Measurements from ENCODE around the gene EFS.

DNA sequence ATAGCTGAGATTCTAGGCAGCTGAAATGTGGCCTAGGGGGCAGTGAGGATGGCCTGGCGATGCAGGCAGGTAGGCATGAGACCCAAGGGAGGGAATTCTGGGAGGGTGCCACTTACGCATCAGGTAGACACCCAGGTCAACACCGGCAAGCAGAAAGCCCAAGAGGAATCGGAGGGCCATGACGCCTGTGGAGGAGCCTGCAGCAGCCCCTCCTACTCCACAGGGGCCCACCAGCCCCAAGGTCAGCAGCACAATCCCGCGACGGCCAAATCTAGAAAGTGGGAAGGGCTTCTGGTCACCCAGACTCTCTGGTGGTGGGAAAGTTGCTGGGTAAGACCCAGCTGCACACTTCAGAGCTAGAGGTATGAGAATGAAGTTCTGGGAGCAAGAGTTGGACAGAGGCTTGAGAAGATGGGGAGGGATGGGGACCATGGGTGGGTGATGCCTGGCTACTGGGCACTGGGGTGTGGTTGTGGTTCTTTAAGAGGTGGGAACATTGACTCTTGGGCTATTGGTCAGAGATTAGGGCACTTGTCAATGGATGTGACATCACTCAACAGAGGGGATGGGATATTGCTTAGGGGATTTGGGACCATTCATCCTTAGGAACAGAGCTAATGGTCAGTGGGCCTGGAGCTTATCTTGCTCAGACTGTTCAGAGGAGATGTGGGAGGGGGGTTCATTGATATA is 15.7 kb downstream of the EFS start:
- TF ChIP-seq, protein P1, sequence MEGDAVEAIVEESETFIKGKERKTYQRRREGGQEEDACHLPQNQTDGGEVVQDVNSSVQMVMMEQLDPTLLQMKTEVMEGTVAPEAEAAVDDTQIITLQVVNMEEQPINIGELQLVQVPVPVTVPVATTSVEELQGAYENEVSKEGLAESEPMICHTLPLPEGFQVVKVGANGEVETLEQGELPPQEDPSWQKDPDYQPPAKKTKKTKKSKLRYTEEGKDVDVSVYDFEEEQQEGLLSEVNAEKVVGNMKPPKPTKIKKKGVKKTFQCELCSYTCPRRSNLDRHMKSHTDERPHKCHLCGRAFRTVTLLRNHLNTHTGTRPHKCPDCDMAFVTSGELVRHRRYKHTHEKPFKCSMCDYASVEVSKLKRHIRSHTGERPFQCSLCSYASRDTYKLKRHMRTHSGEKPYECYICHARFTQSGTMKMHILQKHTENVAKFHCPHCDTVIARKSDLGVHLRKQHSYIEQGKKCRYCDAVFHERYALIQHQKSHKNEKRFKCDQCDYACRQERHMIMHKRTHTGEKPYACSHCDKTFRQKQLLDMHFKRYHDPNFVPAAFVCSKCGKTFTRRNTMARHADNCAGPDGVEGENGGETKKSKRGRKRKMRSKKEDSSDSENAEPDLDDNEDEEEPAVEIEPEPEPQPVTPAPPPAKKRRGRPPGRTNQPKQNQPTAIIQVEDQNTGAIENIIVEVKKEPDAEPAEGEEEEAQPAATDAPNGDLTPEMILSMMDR (IDR thresholded peaks at IDR 0.05; ENCODE audit: poor library complexity) = no peak
- TF ChIP-seq EZH2phosphoT487 (IDR thresholded peaks at IDR 0.05; ENCODE audit: low read depth, severe bottlenecking, unreplicated experiment) = no peak
